ENCODE results near the gene RHBDF2. TPM values are rescaled to one million over a fixed set of nuclear protein-coding genes. Genes with fewer than 3 reads are reported as not detected.

The RHBDF2 gene
- total RNA-seq (2014; rRNA removed; shearing (Covaris generic)), result 42.0 and 46.5 TPM in 2 replicates

DNA sequence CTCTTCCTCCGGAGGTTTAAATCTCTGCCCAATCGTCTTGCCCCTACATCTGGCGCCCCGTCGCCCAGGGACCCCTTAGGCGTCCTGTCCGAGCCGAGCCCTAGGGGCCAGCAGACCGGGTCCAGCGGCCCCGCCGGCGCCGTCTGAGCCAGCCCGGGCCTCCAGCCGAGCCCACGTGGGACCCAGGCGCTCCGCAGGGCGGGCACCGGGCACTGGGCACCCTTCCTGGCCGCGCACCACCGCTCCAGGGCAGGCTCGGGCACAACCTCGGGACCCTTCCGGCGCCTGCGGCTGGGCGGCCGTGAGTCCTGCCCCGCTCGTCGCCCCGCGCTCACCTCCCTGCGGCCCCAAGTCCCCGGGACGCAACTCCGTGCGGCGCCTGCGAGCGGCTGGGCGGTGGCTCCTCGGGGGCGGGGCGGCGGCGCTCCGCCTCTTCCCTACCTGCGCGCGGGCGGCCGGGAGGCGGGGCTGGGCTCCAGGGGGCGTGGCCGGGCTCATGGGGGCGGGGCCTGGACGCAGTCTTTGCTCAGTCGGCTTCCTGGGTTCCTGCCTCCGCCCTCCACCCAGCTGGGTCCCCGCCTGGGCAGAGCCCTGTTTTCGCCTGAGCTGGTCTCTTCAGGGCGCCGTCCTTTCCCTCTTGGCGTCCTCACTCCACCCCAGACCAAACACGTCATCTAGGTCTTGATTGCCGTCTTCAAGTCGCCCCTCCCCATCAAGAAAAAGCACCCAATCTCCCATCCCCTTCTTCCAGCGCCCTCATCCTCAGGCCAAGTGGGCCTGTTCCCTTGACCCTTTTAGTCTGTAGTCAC, at the start of gene RHBDF2:
Gene RHBDF2 (minus strand): TSS at position 406 of the 809 bp plus-strand sequence. CDS start 19,899 bp downstream, outside the sequence.
- DNase-seq (ENCODE audit: low spot score), result peak; percentile 84

GRCh38 chr17:76549539-76549938, 48.3 kb upstream of the RHBDF2 start:
- no peak for DNase-seq (ENCODE audit: low spot score)

GRCh38 chr17:76549215-76549518, 47.9 kb upstream of the RHBDF2 start:
- no peak for DNase-seq (ENCODE audit: low spot score)

DNA sequence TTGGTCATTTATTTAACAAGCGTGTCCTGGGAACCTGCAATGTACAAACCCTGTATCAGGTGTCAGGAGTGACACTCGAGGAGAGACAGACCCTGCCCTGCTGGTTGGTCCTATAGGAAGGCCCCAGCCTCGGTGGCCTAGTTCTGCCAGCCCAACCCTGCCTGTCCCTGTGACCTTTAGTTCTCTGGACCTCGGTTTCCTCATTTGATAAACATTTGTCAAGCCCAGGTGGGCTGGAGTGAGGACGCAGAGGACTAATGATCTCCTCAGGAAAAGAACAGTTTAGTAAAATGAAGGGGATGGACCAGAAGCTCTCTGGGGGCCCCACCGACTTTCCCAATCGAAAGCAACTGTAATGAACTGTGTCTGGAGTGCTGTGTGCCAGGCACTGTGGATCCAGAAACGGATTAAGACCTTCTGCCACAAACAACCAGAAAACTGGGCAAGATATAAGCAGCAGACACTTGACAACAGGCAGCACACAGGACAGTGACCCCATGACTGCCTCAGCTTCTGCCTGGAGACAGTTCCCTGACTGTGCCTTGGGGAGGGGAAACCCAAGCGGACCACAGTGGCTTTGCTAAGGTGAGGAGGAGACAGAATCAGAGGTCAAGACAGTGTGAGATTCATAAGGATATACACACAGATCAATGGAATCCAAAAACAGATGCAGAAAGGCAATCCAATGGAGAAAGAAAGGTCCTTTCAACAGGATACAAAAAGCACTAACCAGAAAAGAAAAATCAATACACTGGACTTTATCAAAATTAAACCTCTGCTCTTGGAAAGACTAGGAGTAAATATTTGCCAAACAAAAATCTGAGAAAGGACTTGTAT, 47.4 kb upstream of the RHBDF2 start:
- DNase-seq (ENCODE audit: low spot score), result no peak

- no peak for DNase-seq (ENCODE audit: low spot score)
Measured at GRCh38 chr17:76547642-76548202, 46.5 kb upstream of the RHBDF2 start.

GRCh38 chr17:76547183-76547641, 46.0 kb upstream of the RHBDF2 start:
- peak; percentile 73 for DNase-seq (ENCODE audit: low spot score)

GRCh38 chr17:76546556-76547182, 45.4 kb upstream of the RHBDF2 start:
- DNase-seq (ENCODE audit: low spot score), result no peak

- no peak for DNase-seq (ENCODE audit: low spot score)
Measured at GRCh38 chr17:76545918-76546555, 44.8 kb upstream of the RHBDF2 start.

DNA sequence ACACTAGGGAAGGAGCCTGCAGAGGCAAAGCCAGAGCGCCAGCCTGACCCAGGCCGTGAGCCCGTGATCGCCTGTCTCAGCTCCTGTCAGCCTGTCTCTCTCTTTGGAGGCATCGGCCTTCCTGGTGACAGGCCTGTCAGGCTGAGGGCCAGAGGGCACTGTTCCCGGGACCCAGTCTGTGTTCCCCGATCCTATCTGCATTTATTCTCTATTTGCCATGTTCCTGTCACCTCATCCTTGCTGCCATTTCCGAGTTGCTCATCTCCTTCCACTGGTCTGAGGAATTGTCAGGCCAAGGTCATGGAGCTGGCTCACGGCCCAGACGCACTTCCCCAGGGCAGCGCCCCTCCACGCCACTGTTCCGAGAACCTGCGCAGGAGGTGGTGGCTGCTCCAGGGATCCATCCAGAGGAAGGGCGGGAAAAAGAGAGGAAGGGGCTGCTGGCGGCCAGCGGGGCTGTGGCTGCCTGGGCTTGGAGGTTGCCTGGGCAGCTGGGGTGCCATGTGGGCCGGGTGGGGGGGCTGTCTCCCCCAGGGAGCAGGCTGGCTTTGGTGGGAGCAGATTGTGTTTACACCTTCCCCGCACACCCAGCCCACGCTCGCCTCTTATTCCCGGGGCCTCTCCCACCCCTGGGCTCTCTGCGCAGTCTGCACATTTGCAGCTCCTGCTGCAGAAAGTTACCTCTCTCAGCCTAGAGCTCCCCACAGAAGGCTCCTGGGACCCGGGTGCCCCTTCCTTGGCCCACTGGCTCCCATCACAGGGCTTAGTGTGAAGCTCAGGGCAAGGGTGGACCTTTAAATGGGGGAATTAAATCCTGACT, 43.5 kb upstream of the RHBDF2 start:
- DNase-seq (ENCODE audit: low spot score), result no peak

GRCh38 chr17:76543826-76544545, 42.8 kb upstream of the RHBDF2 start:
- DNase-seq (ENCODE audit: low spot score), result no peak

DNA sequence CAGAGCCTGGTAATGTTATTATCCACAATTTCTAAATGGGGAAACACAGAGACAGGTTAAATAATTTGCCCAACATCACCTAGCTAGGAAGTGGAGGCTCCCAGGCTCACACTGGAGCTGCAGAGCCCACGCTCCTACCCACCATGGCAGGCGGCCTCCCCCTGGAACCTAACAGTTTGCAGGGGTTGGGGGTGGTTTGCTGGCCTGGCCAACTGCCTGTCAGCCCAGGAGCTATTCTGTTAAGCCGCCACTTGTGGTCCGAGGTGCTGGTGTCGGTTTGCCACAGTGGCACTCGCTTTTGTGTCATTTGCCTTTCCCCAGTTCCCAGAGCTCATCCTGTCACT, 42.2 kb upstream of the RHBDF2 start:
- no peak for DNase-seq (ENCODE audit: low spot score)

DNA sequence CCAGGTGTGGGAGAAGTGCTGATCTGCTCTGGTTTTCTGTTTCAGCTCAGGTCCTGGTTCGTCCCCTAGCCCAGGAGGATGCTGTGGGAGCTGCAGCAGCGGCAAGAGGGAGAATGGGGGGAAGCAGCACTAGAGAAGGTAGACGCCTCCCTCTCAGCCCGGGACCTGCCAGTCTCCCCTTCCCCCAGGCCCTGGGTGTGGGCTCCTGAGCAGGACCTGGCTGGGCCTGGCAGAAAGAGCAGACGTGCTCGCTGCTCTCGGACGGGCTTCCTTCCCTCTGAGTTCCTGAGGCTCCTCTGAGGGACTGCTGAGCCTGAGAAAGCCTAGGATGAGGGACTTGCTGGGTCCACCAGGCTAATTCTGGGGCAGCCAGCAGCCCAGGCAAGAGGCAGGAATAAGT, 41.8 kb upstream of the RHBDF2 start:
- no peak for DNase-seq (ENCODE audit: low spot score)

GRCh38 chr17:76542566-76542971, 41.3 kb upstream of the RHBDF2 start:
- DNase-seq (ENCODE audit: low spot score), result no peak

DNA sequence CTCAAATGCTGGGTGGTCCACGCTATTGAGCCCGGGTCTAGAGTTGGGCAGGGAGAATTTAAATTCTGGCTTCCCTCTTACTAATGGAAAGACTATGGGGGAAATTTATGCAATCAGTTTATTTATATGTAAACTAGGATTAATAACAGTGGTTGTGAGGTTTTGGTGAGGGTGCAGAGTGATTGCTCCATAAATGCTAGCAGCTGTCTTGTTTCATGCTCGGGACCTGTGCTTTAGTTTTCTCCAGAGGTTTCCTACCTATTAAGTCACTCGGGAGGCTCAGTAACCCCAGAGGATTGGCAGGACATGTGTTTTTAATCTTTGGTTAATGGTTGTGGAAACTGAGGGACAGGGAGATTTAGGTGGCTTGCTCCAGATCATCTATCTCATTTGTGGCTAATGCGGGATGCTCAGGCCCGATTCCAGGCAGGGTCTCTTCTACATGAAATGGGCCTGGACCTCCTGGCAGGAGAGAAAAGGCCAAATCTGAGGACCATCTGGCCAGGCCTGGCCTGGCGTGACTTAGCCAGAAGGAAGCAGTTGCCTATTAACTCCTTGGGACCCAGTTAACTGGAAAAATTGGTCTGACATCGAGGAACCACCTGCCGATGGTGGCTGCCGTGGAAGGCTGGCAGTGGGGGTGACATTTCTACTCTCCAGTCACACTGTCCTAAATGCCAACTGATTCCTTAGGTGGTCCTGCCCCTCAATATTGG, 40.7 kb upstream of the RHBDF2 start:
- DNase-seq (ENCODE audit: low spot score), result no peak

GRCh38 chr17:76540381-76541300, 39.4 kb upstream of the RHBDF2 start:
- peak; percentile 90 for DNase-seq (ENCODE audit: low spot score)

DNA sequence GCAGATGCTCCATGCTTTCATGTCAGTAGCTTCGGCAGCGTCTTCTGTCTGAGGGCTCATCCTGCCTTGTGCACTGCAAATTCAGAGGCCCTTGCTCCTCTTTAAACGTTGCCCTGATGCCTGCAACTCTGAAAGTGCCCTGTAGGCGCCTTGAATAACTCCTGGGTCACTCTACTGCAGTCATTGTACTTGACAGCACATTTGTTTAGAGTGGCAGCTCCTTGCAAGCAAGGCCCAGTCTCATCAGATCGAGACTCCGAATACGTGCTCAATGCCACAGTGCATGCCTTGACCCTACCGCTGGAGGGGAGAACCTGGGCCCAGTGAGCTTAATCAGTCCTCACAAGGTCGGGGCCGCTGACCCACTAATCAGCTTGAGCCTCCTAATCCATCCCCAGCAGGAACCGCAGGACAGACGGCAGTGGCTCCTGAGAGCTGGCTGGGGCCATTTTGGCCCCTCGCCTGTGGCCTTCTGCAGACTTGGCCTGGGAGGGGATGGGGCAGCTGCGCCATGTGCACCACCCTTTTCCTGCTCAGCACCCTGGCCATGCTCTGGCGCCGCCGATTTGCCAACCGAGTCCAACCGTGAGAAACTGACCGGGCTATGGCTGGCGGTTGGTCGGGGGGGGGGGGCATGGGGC, 38.5 kb upstream of the RHBDF2 start, which contains the start of gene PRCD:
Gene PRCD (plus strand): TSS at position 414 of the 641 bp plus-strand sequence. CDS start 98 bp downstream, at position 512.
- no peak for DNase-seq (ENCODE audit: low spot score)

GRCh38 chr17:76538941-76539570, 37.8 kb upstream of the RHBDF2 start:
- no peak for DNase-seq (ENCODE audit: low spot score)
